ENCODE data around the gene TRIM62.

The TRIM62 gene

GRCh38 chr1:33158366-33158765 is 23.5 kb downstream of the TRIM62 start:
- DNase-seq (ENCODE audit: low spot score): no peak
- Mint-ChIP-seq H3K36me3 (ENCODE audit: low read depth) (peaks cover 6% of the 10 kb centered on the region), H3K4me3 (no peak overlapping the region), H3K4me1 (ENCODE audit: low read depth) (no peaks in the 10 kb centered on the region), H3K9me3 (no peaks in the 10 kb centered on the region), H3K27me3 (ENCODE audit: low read depth) (no peaks in the 10 kb centered on the region), H3K27ac (no peak overlapping the region)

GRCh38 chr1:33157131-33157530 is 24.7 kb downstream of the TRIM62 start:
- no peaks in the 10 kb centered on the region for H3K9me3 Mint-ChIP-seq
- peaks cover 2% of the 10 kb centered on the region for H3K4me1 Mint-ChIP-seq (ENCODE audit: low read depth)
- H3K27ac Mint-ChIP-seq: no peak overlapping the region
- H3K36me3 Mint-ChIP-seq (ENCODE audit: low read depth): peaks cover 9% of the 10 kb centered on the region
- no peak for DNase-seq (ENCODE audit: low spot score)
- no peaks in the 10 kb centered on the region for H3K27me3 Mint-ChIP-seq (ENCODE audit: low read depth)
- H3K4me3 Mint-ChIP-seq: no peak overlapping the region

- no peaks in the 10 kb centered on the region for H3K9me3 Mint-ChIP-seq
- H3K36me3 Mint-ChIP-seq (ENCODE audit: low read depth): peaks cover 9% of the 10 kb centered on the region
- peaks cover 2% of the 10 kb centered on the region for H3K4me1 Mint-ChIP-seq (ENCODE audit: low read depth)
- no peak overlapping the region for H3K27ac Mint-ChIP-seq
- no peaks in the 10 kb centered on the region for H3K27me3 Mint-ChIP-seq (ENCODE audit: low read depth)
- DNase-seq (ENCODE audit: low spot score): no peak
- H3K4me3 Mint-ChIP-seq: no peak overlapping the region
These were observed 25.8 kb downstream of the TRIM62 start for GRCh38 chr1:33155877-33156538.

- no peak overlapping the region for H3K27ac Mint-ChIP-seq
- H3K36me3 Mint-ChIP-seq (ENCODE audit: low read depth): peaks cover 7% of the 10 kb centered on the region
- no peak overlapping the region for H3K4me3 Mint-ChIP-seq
- H3K9me3 Mint-ChIP-seq: no peaks in the 10 kb centered on the region
- H3K27me3 Mint-ChIP-seq (ENCODE audit: low read depth): no peaks in the 10 kb centered on the region
- DNase-seq (ENCODE audit: low spot score): no peak
- peaks cover 2% of the 10 kb centered on the region for H3K4me1 Mint-ChIP-seq (ENCODE audit: low read depth)
These were observed 28.2 kb downstream of the TRIM62 start for GRCh38 chr1:33153650-33154049.

GRCh38 chr1:33152685-33153432 is 29.0 kb downstream of the TRIM62 start:
- no peak for DNase-seq (ENCODE audit: low spot score)
- peaks cover 2% of the 10 kb centered on the region for H3K4me1 Mint-ChIP-seq (ENCODE audit: low read depth)
- no peaks in the 10 kb centered on the region for H3K27me3 Mint-ChIP-seq (ENCODE audit: low read depth)
- H3K27ac Mint-ChIP-seq: peak overlapping the region; percentile 51
- peaks cover 6% of the 10 kb centered on the region for H3K36me3 Mint-ChIP-seq (ENCODE audit: low read depth)
- H3K9me3 Mint-ChIP-seq: no peaks in the 10 kb centered on the region
- H3K4me3 Mint-ChIP-seq: no peak overlapping the region

GRCh38 chr1:33151116-33151515 is 30.7 kb downstream of the TRIM62 start:
- Mint-ChIP-seq H3K36me3 (ENCODE audit: low read depth) (peaks cover 11% of the 10 kb centered on the region), H3K9me3 (no peaks in the 10 kb centered on the region), H3K27ac (peak overlapping the region; percentile 20), H3K4me3 (no peak overlapping the region), H3K4me1 (ENCODE audit: low read depth) (peaks cover 2% of the 10 kb centered on the region), H3K27me3 (ENCODE audit: low read depth) (no peaks in the 10 kb centered on the region)
- DNase-seq (ENCODE audit: low spot score): no peak

- Mint-ChIP-seq H3K4me3 (no peak overlapping the region), H3K36me3 (ENCODE audit: low read depth) (peaks cover 11% of the 10 kb centered on the region), H3K4me1 (ENCODE audit: low read depth) (peaks cover 2% of the 10 kb centered on the region), H3K27me3 (ENCODE audit: low read depth) (no peaks in the 10 kb centered on the region), H3K9me3 (no peaks in the 10 kb centered on the region), H3K27ac (no peak overlapping the region)
- no peak for DNase-seq (ENCODE audit: low spot score)
These were observed 31.3 kb downstream of the TRIM62 start for GRCh38 chr1:33150522-33150921.

- no peak for DNase-seq (ENCODE audit: low spot score)
- no peak overlapping the region for H3K27ac Mint-ChIP-seq
- H3K4me1 Mint-ChIP-seq (ENCODE audit: low read depth): peaks cover 2% of the 10 kb centered on the region
- H3K36me3 Mint-ChIP-seq (ENCODE audit: low read depth): peaks cover 11% of the 10 kb centered on the region
- H3K27me3 Mint-ChIP-seq (ENCODE audit: low read depth): no peaks in the 10 kb centered on the region
- H3K9me3 Mint-ChIP-seq: no peaks in the 10 kb centered on the region
- no peak overlapping the region for H3K4me3 Mint-ChIP-seq
These were observed 32.2 kb downstream of the TRIM62 start for GRCh38 chr1:33149453-33150190.

GRCh38 chr1:33148615-33149014 is 33.2 kb downstream of the TRIM62 start:
- no peaks in the 10 kb centered on the region for H3K9me3 Mint-ChIP-seq
- H3K4me3 Mint-ChIP-seq: no peak overlapping the region
- peaks cover 8% of the 10 kb centered on the region for H3K36me3 Mint-ChIP-seq (ENCODE audit: low read depth)
- H3K4me1 Mint-ChIP-seq (ENCODE audit: low read depth): peaks cover 2% of the 10 kb centered on the region
- H3K27me3 Mint-ChIP-seq (ENCODE audit: low read depth): no peaks in the 10 kb centered on the region
- H3K27ac Mint-ChIP-seq: no peak overlapping the region
- no peak for DNase-seq (ENCODE audit: low spot score)

GRCh38 chr1:33147997-33148314 is 33.9 kb downstream of the TRIM62 start:
- DNase-seq (ENCODE audit: low spot score): no peak
- Mint-ChIP-seq H3K4me3 (no peak overlapping the region), H3K4me1 (ENCODE audit: low read depth) (peaks cover 2% of the 10 kb centered on the region), H3K36me3 (ENCODE audit: low read depth) (peaks cover 8% of the 10 kb centered on the region), H3K27ac (no peak overlapping the region), H3K27me3 (ENCODE audit: low read depth) (no peaks in the 10 kb centered on the region), H3K9me3 (no peaks in the 10 kb centered on the region)

- H3K4me3 Mint-ChIP-seq: no peak overlapping the region
- peaks cover 5% of the 10 kb centered on the region for H3K36me3 Mint-ChIP-seq (ENCODE audit: low read depth)
- H3K27ac Mint-ChIP-seq: no peak overlapping the region
- H3K9me3 Mint-ChIP-seq: no peaks in the 10 kb centered on the region
- H3K4me1 Mint-ChIP-seq (ENCODE audit: low read depth): no peaks in the 10 kb centered on the region
- H3K27me3 Mint-ChIP-seq (ENCODE audit: low read depth): no peaks in the 10 kb centered on the region
- no peak for DNase-seq (ENCODE audit: low spot score)
These were observed 34.4 kb downstream of the TRIM62 start for GRCh38 chr1:33147275-33147996.

- Mint-ChIP-seq H3K27ac (no peak overlapping the region), H3K4me3 (no peak overlapping the region), H3K9me3 (no peaks in the 10 kb centered on the region), H3K36me3 (ENCODE audit: low read depth) (peaks cover 5% of the 10 kb centered on the region), H3K27me3 (ENCODE audit: low read depth) (no peaks in the 10 kb centered on the region), H3K4me1 (ENCODE audit: low read depth) (peaks cover 4% of the 10 kb centered on the region)
- no peak for DNase-seq (ENCODE audit: low spot score)
These were observed 35.8 kb downstream of the TRIM62 start for GRCh38 chr1:33146003-33146402.

GRCh38 chr1:33143698-33144097 is 38.1 kb downstream of the TRIM62 start:
- no peak for DNase-seq (ENCODE audit: low spot score)
- Mint-ChIP-seq H3K4me1 (ENCODE audit: low read depth) (peaks cover 10% of the 10 kb centered on the region), H3K36me3 (ENCODE audit: low read depth) (peaks cover 5% of the 10 kb centered on the region), H3K27ac (no peak overlapping the region), H3K27me3 (ENCODE audit: low read depth) (no peaks in the 10 kb centered on the region), H3K4me3 (no peak overlapping the region), H3K9me3 (no peaks in the 10 kb centered on the region)

GRCh38 chr1:33143176-33143575 is 38.7 kb downstream of the TRIM62 start:
- Mint-ChIP-seq H3K4me3 (no peak overlapping the region), H3K9me3 (no peaks in the 10 kb centered on the region), H3K27me3 (ENCODE audit: low read depth) (no peaks in the 10 kb centered on the region), H3K36me3 (ENCODE audit: low read depth) (peaks cover 5% of the 10 kb centered on the region), H3K27ac (no peak overlapping the region), H3K4me1 (ENCODE audit: low read depth) (peaks cover 10% of the 10 kb centered on the region)
- DNase-seq (ENCODE audit: low spot score): no peak

All from T-helper 2 cell treated with Interferon-gamma antibody and Interleukin-4, amounts not matched to agents 5 μg/mL and 100 μg/mL, for 36 hours (primary cell).